Karpas-422 (cell line): ENCODE measurements around the gene TTC24. TPM values are rescaled to one million over a fixed set of nuclear protein-coding genes. Genes with fewer than 3 reads are reported as not detected.

ENCODE experiments used
- DNase-seq: peaks from one replicate; pipeline ENCODE4 v3.0.0-alpha.2; 2015
- H2AFZ ChIP-seq: fragments of 200-600 bp; sonication (generic); 2 replicates; pipeline ENCODE4 v1.6.1; 2014; ENCODE audit warnings: antibody characterized with exemption, low read length, mixed read lengths
- H3K27ac ChIP-seq: fragments of 200-600 bp; sonication (generic); 2 replicates; pipeline ENCODE4 v1.5.1; 2014; ENCODE audit warnings: mild to moderate bottlenecking, low read length, moderate library complexity
- H3K27me3 ChIP-seq: fragments of 200-600 bp; sonication (generic); 2 replicates; pipeline ENCODE4 v1.6.1; 2014; ENCODE audit warnings: low read length, mixed read lengths
- H3K36me3 ChIP-seq: fragments of 200-600 bp; sonication (generic); 2 replicates; pipeline ENCODE4 v1.6.1; 2014; ENCODE audit warnings: low read length, mixed read lengths; ENCODE audit not compliant: insufficient read depth
- H3K4me1 ChIP-seq: fragments of 200-600 bp; sonication (generic); 2 replicates; pipeline ENCODE4 v1.6.1; 2014; ENCODE audit warnings: mild to moderate bottlenecking, low read length, mixed read lengths
- H3K4me2 ChIP-seq: fragments of 200-600 bp; sonication (generic); 2 replicates; pipeline ENCODE4 v1.6.1; 2014; ENCODE audit warnings: low read length, low read depth, mild to moderate bottlenecking; ENCODE audit not compliant: poor library complexity, severe bottlenecking
- H3K4me3 ChIP-seq: fragments of 200-600 bp; sonication (generic); 2 replicates; pipeline ENCODE4 v1.5.1; 2014; ENCODE audit warnings: mild to moderate bottlenecking, antibody characterized with exemption, low read length, mixed read lengths
- H3K79me2 ChIP-seq: fragments of 200-600 bp; sonication (generic); 2 replicates; pipeline ENCODE4 v1.6.1; 2014; ENCODE audit warnings: mild to moderate bottlenecking, low read length, mixed read lengths
- H3K9ac ChIP-seq: fragments of 200-600 bp; sonication (generic); 2 replicates; pipeline ENCODE4 v1.6.0; 2014; ENCODE audit warnings: low read length
- H3K9me2 ChIP-seq: fragments of 200-600 bp; sonication (generic), shearing (Covaris generic); replicated peaks from 2 replicates; pipeline ENCODE4 v1.6.0; 2014; ENCODE audit warnings: mild to moderate bottlenecking, low read length, moderate library complexity; ENCODE audit not compliant: insufficient read depth
- H3K9me3 ChIP-seq: fragments of 300-700, 200-600 bp; sonication (generic); 2 replicates; pipeline ENCODE4 v1.6.1; 2014; ENCODE audit warnings: low read length, mixed read lengths
- H4K20me1 ChIP-seq: fragments of 200-600 bp; sonication (generic); 2 replicates; pipeline ENCODE4 v1.6.1; 2014; ENCODE audit warnings: mild to moderate bottlenecking, antibody characterized with exemption, low read length, low read depth; ENCODE audit not compliant: insufficient read depth
- total RNA-seq: library from RNA; depleted of rRNA; stranded (reverse); fragments of >200 nt; shearing (Covaris generic); gene quantifications from 2 replicates; pipeline ENCODE4 v1.2.3, GENCODE V29; 2014; ENCODE audit warnings: low replicate concordance

The TTC24 gene
- total RNA-seq, 1 experiment from 2014 or later: 2.9 TPM

DNA sequence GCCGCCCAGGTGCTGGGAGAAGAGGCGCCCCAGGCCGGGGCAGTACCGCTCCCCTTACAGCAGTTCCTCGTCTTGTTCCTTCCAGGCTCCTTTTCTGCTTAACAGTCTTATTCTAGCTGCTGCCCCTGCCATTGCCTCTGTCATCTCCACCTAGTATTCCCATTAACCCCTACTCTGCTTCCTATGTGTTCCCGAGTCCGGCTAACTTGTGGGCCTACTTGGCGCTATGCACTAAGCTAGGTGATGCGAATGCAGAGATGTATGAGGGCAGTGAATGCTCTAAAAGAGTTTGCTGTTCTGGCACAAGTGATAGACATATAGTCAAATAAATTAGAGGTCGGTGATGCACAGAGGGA is 6.9 kb upstream of the TTC24 start:
- Histone ChIP-seq H3K4me3 (peak overlapping the region; percentile 37; the same call in 1 of the 2 replicates), H3K79me2 (no peaks in the 10 kb centered on the region), H3K4me1 (peaks cover 6% of the 10 kb centered on the region), H3K27me3 (no peaks in the 10 kb centered on the region), H4K20me1 (no peaks in the 10 kb centered on the region), H3K9me2 (no peaks in the 10 kb centered on the region), H3K9me3 (no peaks in the 10 kb centered on the region), H3K4me2 (peak overlapping the region; percentile 46), H2AFZ (no peak overlapping the region), H3K36me3 (no peaks in the 10 kb centered on the region), H3K27ac (no peak overlapping the region), H3K9ac (0 out of 2 replicates have a peak overlapping the region, but pooled peaks have one; percentile 8)
- no peak for DNase-seq

DNA sequence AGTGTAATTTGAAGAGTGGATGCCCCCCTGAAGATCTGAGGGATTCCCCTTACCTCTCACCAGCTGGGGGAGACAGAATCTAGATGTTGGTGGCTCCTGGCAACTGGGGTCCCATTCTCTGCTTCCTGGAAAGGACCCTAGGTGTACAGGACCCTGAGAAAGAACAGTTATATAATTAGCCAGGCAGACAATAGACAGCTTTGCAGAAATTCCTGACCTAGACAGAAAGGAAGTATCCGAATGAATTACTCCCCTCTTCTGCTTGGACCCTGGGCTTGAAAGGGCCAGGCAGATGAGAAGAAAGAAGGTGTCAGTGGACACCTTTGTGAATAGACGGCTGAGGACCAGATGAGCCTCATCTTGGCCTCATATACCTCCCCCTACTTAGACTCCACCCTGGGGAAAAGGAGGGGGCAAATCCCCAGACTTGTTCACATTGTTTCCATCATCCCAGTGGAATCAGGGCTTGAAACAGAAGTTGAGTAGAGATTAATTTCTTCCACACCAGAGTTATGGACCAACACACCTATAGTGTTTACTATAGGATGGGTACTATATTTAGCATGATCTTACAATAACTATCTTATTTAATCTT is 5.4 kb upstream of the TTC24 start:
- Histone ChIP-seq H4K20me1 (no peaks in the 10 kb centered on the region), H3K79me2 (no peaks in the 10 kb centered on the region), H3K4me1 (peaks cover 6% of the 10 kb centered on the region), H3K4me3 (no peak overlapping the region), H3K36me3 (no peaks in the 10 kb centered on the region), H3K4me2 (no peak overlapping the region), H3K27me3 (no peaks in the 10 kb centered on the region), H3K9ac (no peak overlapping the region), H3K9me2 (no peaks in the 10 kb centered on the region), H3K27ac (no peak overlapping the region), H2AFZ (no peak overlapping the region), H3K9me3 (no peaks in the 10 kb centered on the region)
- DNase-seq: no peak

DNA sequence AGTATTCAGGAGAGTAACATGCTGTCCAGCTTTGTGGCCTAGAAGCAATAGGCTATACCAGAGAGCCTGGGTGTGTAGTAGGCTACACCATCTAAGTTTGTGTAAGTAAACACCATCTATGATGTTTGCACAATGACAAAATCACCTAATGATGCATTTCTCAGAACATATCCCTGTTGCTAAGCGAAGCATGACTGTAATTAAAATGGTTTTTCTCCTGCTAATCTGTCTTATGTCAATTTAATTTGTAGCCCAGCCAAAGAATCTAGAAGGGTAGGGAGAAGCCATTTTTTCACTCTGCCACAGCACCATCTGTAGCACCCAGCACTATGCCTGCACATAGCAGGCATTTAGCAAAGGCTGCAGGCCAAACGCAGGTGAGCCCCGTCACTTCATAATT is 2.0 kb upstream of the TTC24 start:
- no peaks in the 10 kb centered on the region for H4K20me1 ChIP-seq
- H3K9ac ChIP-seq: no peak overlapping the region
- no peak for DNase-seq
- peaks cover 11% of the 10 kb centered on the region for H3K4me1 ChIP-seq
- no peaks in the 10 kb centered on the region for H3K36me3 ChIP-seq
- no peaks in the 10 kb centered on the region for H3K9me2 ChIP-seq
- no peaks in the 10 kb centered on the region for H3K79me2 ChIP-seq
- no peak overlapping the region for H3K4me2 ChIP-seq
- H3K4me3 ChIP-seq: no peak overlapping the region
- no peak overlapping the region for H2AFZ ChIP-seq
- no peak overlapping the region for H3K27ac ChIP-seq
- H3K27me3 ChIP-seq: no peaks in the 10 kb centered on the region
- no peaks in the 10 kb centered on the region for H3K9me3 ChIP-seq

DNA sequence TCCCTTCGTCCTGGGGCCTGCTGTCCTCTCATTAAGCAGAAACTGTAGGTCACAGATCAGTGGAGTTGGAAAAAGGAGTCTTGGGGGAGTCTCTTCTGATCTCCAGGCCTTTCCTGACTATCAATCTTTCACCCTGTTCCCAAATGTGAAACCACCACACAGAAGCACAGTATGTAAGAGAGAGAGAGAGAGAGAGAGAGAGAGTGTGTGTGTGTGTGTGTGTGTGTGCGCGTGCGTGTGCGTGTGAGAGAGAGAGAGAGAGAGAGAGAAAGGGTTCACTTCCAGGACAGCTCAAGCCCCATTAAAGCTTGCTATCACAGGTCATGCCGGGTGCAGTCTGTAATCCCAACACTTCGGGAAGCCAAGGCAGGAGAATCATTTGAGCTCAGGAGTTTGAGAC is 1.5 kb upstream of the TTC24 start:
- no peaks in the 10 kb centered on the region for H4K20me1 ChIP-seq
- no peak overlapping the region for H3K4me3 ChIP-seq
- peaks cover 16% of the 10 kb centered on the region for H3K4me1 ChIP-seq
- no peak overlapping the region for H2AFZ ChIP-seq
- H3K9me3 ChIP-seq: no peaks in the 10 kb centered on the region
- no peak overlapping the region for H3K4me2 ChIP-seq
- no peaks in the 10 kb centered on the region for H3K9me2 ChIP-seq
- no peak overlapping the region for H3K27ac ChIP-seq
- H3K79me2 ChIP-seq: no peaks in the 10 kb centered on the region
- no peaks in the 10 kb centered on the region for H3K27me3 ChIP-seq
- H3K36me3 ChIP-seq: no peaks in the 10 kb centered on the region
- DNase-seq: no peak
- no peak overlapping the region for H3K9ac ChIP-seq

DNA sequence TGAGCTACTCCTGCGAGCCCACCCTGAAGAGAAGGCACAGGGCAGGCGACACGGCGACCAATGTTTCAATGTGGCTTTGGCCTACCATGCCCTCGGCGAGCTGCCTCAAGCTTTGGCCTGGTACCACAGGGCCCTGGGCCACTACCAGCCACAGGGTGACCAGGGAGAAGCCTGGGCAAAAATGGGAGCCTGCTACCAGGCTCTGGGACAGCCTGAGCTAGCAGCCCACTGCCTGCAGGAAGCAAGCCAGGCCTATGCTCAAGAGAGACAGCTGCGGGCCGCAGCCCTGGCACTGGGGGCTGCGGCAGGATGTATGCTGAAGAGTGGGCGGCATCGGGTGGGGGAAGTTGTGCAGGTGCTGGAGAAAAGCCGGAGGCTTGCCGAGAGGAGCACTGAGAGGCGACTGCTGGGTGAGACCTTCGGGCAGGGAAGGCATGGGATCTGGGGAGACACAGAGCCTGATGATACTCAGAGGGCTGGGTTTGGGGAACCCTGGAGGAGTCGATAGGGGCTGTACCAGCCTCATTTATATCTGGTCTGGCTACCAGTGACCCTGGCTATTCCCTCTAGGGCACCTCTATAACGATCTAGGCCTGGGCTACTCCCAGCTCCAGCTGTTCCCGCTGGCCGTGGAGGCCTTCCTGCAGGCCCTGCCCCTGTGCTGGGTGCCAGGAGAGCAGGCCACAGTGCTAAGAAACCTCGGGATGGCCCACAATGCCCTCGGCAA is 2.3 kb downstream of the TTC24 start:
- peak overlapping the region; percentile 23; the same call in 1 of the 2 replicates for H3K27ac ChIP-seq
- H3K4me1 ChIP-seq: peaks cover 33% of the 10 kb centered on the region
- no peaks in the 10 kb centered on the region for H3K27me3 ChIP-seq
- peak overlapping the region; percentile 48 for H3K4me3 ChIP-seq
- peak overlapping the region; percentile 62; the same call in 1 of the 2 replicates for H2AFZ ChIP-seq
- no peaks in the 10 kb centered on the region for H3K36me3 ChIP-seq
- no peaks in the 10 kb centered on the region for H3K9me3 ChIP-seq
- peak overlapping the region; percentile 48 for H3K4me2 ChIP-seq
- H3K9ac ChIP-seq: peak overlapping the region; percentile 59
- DNase-seq: peak; percentile 57
- H3K9me2 ChIP-seq: no peaks in the 10 kb centered on the region
- H4K20me1 ChIP-seq: no peaks in the 10 kb centered on the region
- no peaks in the 10 kb centered on the region for H3K79me2 ChIP-seq

DNA sequence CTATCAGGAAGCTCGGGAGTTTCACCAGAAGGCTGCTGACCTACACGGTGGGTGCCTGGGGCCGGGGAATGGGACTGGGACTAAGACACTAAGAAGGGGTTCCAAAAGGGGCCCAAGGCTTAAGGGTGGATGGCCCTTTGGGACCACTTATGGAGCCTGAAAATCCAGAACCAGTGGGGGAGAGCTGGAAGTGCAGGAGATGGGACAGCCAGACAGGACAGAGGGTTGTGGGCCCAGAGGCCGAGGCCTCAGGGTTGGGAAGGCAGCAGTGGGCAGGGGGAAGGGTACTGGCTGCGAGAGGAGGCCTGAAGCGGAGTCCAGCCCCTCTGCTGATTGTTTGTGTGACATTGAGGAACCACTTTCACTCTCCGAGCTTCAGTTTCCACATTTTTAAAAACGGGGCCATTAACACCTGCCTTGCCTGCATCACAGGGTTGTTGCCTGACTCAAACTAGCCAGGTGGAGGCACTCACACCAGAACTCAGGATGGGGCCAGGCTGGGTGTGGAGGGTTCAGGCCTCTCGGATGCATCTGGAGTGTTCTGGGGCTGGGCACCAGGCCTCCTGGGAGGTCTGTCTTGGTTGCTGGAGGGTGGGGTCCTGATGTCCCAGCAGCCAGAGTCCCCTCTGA is 3.0 kb downstream of the TTC24 start:
- peak overlapping the region; percentile 48 for H3K4me2 ChIP-seq
- DNase-seq: peak; percentile 72
- no peaks in the 10 kb centered on the region for H3K9me2 ChIP-seq
- H4K20me1 ChIP-seq: no peaks in the 10 kb centered on the region
- H3K27ac ChIP-seq: peak overlapping the region; percentile 40
- H3K9me3 ChIP-seq: no peaks in the 10 kb centered on the region
- peak overlapping the region; percentile 62; the same call in 1 of the 2 replicates for H2AFZ ChIP-seq
- H3K9ac ChIP-seq: peak overlapping the region; percentile 59
- no peaks in the 10 kb centered on the region for H3K36me3 ChIP-seq
- peaks cover 33% of the 10 kb centered on the region for H3K4me1 ChIP-seq
- no peaks in the 10 kb centered on the region for H3K79me2 ChIP-seq
- H3K4me3 ChIP-seq: peak overlapping the region; percentile 48
- H3K27me3 ChIP-seq: no peaks in the 10 kb centered on the region

DNA sequence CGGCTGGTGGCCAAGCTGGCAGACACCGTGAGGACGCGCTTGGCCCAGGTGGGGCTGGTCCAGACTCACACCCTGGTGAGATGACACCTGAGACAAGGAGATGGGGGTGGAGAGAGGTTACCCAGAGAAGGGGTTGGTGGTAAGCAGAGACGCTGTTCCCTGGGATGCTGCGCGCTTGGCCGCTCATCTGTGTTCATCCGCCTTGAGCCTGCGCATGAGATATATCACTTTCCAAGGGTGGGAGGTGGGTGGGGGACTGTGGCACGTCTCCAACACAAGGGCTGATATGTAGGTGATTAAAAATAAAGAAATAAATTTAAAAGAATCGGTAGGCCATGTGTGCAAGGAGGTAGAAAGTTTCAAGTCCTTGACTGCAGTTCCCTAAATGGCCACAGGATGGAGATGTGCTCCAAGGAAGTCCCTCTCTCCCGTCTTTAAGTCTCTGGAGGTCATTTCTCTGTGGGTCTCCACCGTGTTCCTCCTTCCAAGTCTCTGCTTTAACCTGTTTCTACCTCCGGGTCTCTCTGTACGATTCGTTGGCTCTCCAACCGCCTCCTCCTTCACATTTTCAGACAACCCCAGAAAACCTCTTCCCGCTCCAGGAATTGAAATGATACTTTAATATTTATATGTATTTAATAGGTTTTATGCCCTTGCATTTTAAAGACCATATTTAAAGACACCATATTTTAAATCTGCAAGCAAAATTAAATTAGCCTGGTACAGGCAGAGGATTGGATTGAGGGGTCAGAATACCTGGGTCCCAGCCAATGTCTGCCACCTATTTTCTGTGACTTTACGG is 4.5 kb downstream of the TTC24 start:
- Histone ChIP-seq H3K9ac (no peak overlapping the region), H4K20me1 (no peaks in the 10 kb centered on the region), H3K4me3 (no peak overlapping the region), H3K27ac (no peak overlapping the region), H3K4me2 (peak overlapping the region; percentile 48), H3K9me3 (no peaks in the 10 kb centered on the region), H3K27me3 (no peaks in the 10 kb centered on the region), H3K9me2 (no peaks in the 10 kb centered on the region), H2AFZ (0 out of 2 replicates have a peak overlapping the region, but pooled peaks have one; percentile 17), H3K4me1 (peaks cover 33% of the 10 kb centered on the region), H3K36me3 (no peaks in the 10 kb centered on the region), H3K79me2 (no peaks in the 10 kb centered on the region)
- peak; percentile 96 for DNase-seq

DNA sequence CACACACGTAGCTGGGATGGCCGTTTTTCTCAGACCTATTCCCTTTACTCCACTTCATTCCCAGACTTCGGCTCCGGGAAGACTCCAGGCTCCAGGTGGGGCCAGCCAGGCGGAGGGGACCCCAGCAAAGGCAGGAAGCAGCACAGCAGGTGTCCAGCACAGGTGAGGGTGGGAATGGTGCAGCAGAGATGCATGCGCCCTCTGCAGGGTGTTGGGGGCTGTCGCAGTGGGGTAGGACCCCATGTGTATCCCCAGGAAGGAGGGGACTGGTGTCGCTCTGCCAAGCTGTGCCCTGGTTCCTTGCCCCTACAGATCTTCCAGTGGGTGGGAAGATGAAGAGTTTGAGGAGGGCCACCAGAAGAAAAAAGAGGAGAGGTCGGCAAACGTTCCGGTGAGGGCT is 5.3 kb downstream of the TTC24 start:
- H3K27ac ChIP-seq: no peak overlapping the region
- no peaks in the 10 kb centered on the region for H3K79me2 ChIP-seq
- H2AFZ ChIP-seq: no peak overlapping the region
- H3K36me3 ChIP-seq: no peaks in the 10 kb centered on the region
- no peak overlapping the region for H3K9ac ChIP-seq
- DNase-seq: peak; percentile 71
- H3K9me3 ChIP-seq: no peaks in the 10 kb centered on the region
- H3K4me2 ChIP-seq: peak overlapping the region; percentile 48
- H3K4me1 ChIP-seq: peaks cover 33% of the 10 kb centered on the region
- no peaks in the 10 kb centered on the region for H3K9me2 ChIP-seq
- no peaks in the 10 kb centered on the region for H4K20me1 ChIP-seq
- no peaks in the 10 kb centered on the region for H3K27me3 ChIP-seq
- no peak overlapping the region for H3K4me3 ChIP-seq
